Vagina (tissue), 2 donors: ENCODE measurements around the gene SLC13A3. TPM values are rescaled to one million over a fixed set of nuclear protein-coding genes. Genes with fewer than 3 reads are reported as not detected.

Source experiments
- DNase-seq, 2 donors: peaks; one replicate each; pipeline ENCODE4 v3.0.0-alpha.2; 2017; ENCODE audit errors: extremely low spot score in 2 of 2
- H3K27ac ChIP-seq: fragments of 200-600 bp; sonication (generic); one replicate; pipeline ENCODE4 v1.5.1; 2019
- H3K27me3 ChIP-seq: fragments of 200-600 bp; sonication (generic); one replicate; pipeline ENCODE4 v1.5.1; 2019
- H3K36me3 ChIP-seq, 2 donors: fragments of 200-600 bp; sonication (generic); one replicate each; pipeline ENCODE4 v1.5.1; 2017 to 2019
- H3K4me1 ChIP-seq: fragments of 200-600 bp; sonication (generic); one replicate; pipeline ENCODE4 v1.5.1; 2019
- H3K4me3 ChIP-seq, 2 donors: fragments of 200-600 bp; sonication (generic); 1 replicate in 1 of 2; 2 replicates in 1 of 2; pipeline ENCODE4 v1.5.1; 2016 to 2019
- H3K9me3 ChIP-seq: fragments of 200-600 bp; sonication (generic); one replicate; pipeline ENCODE4 v1.5.1; 2019
- POLR2A ChIP-seq, 2 donors: fragments of 450-650 bp; IDR thresholded peaks; one replicate each; pipeline ENCODE4 v1.6.1; 2017; ENCODE audit warnings: antibody characterized with exemption in 2 of 2, mild to moderate bottlenecking in 2 of 2, moderate library complexity in 2 of 2
- POLR2AphosphoS5 ChIP-seq, 2 donors: sonication (generic); formaldehyde crosslinking; IDR thresholded peaks; one replicate each; pipeline ENCODE4 v1.9.0; 2017; ENCODE audit warnings: antibody characterized with exemption in 2 of 2, mild to moderate bottlenecking in 2 of 2, low read depth in 1 of 2; ENCODE audit not compliant: insufficient read depth in 1 of 2
- intact Hi-C: fragments of 100-400 bp; cut with DNase I; formaldehyde crosslinking; loops from one replicate; pipeline ENCODE4 v1.15.1; 2023
- total RNA-seq: library from RNA; depleted of rRNA; stranded (reverse); fragments of >200 nt; gene quantifications from one replicate; pipeline ENCODE4 v1.2.3, GENCODE V29; 2016
- TF ChIP-seq, protein P1 (sequence below), 3 experiments: fragments of 450-650 bp in 2 of 3; fragments of 200-600 bp in 1 of 3; sonication (generic) in 1 of 3; IDR thresholded peaks; one replicate each; pipeline ENCODE4 v1.5.1; 2017 to 2019; ENCODE audit warnings: antibody characterized with exemption in 3 of 3, mild to moderate bottlenecking in 2 of 3, moderate library complexity in 2 of 3

SLC13A3 gene
- total RNA-seq, 1 donor from 2014 or later, result 1.2 TPM

DNA sequence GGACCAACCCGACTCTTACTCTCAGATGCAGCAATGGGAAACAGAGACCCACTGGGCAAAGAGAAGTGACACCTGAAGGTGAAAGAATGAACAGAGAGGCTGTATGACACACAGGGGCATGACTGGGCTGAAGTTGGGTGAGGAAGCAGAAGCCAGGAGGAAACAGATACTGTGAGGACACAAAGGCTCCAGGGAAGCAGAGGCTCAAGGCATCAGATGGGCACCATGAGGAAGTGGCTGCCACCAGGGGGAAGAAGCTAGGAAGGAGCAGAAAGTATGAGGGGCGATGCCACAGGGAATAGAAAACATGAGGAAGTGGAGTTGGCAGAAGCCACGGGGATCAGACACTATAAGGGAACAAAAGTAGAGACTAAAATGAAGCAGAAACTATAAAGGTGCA lies 69.9 kb downstream of the SLC13A3 start:
- TF ChIP-seq, protein P1, sequence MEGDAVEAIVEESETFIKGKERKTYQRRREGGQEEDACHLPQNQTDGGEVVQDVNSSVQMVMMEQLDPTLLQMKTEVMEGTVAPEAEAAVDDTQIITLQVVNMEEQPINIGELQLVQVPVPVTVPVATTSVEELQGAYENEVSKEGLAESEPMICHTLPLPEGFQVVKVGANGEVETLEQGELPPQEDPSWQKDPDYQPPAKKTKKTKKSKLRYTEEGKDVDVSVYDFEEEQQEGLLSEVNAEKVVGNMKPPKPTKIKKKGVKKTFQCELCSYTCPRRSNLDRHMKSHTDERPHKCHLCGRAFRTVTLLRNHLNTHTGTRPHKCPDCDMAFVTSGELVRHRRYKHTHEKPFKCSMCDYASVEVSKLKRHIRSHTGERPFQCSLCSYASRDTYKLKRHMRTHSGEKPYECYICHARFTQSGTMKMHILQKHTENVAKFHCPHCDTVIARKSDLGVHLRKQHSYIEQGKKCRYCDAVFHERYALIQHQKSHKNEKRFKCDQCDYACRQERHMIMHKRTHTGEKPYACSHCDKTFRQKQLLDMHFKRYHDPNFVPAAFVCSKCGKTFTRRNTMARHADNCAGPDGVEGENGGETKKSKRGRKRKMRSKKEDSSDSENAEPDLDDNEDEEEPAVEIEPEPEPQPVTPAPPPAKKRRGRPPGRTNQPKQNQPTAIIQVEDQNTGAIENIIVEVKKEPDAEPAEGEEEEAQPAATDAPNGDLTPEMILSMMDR (IDR thresholded peaks at IDR 0.05), result no peak
- TF ChIP-seq POLR2AphosphoS5 (IDR thresholded peaks at IDR 0.05; ENCODE audit: insufficient read depth in 1 of 2, low read depth in 1 of 2), result no peak
- no peak for TF ChIP-seq POLR2A (IDR thresholded peaks at IDR 0.05)
- H3K27ac ChIP-seq, result no peak overlapping the region
- H3K9me3 ChIP-seq, result no peaks in the 10 kb centered on the region
- no peak for DNase-seq
- no peaks in the 10 kb centered on the region for H3K27me3 ChIP-seq
- no peaks in the 10 kb centered on the region for H3K36me3 ChIP-seq
- no peaks in the 10 kb centered on the region for H3K4me1 ChIP-seq
- no peak overlapping the region for H3K4me3 ChIP-seq
- intact Hi-C loops, result no loop called here

GRCh38 chr20:46580613-46581205 lies 70.5 kb downstream of the SLC13A3 start:
- intact Hi-C loops, result no loop called here
- no peak overlapping the region for H3K27ac ChIP-seq
- DNase-seq, result no peak
- H3K36me3 ChIP-seq, result no peaks in the 10 kb centered on the region
- H3K4me3 ChIP-seq, result no peak overlapping the region
- no peaks in the 10 kb centered on the region for H3K4me1 ChIP-seq
- no peaks in the 10 kb centered on the region for H3K9me3 ChIP-seq
- no peaks in the 10 kb centered on the region for H3K27me3 ChIP-seq
- TF ChIP-seq, protein P1 (IDR thresholded peaks at IDR 0.05), result no peak
- TF ChIP-seq POLR2A (IDR thresholded peaks at IDR 0.05) (no peak), POLR2AphosphoS5 (IDR thresholded peaks at IDR 0.05; ENCODE audit: insufficient read depth in 1 of 2, low read depth in 1 of 2) (no peak)

DNA sequence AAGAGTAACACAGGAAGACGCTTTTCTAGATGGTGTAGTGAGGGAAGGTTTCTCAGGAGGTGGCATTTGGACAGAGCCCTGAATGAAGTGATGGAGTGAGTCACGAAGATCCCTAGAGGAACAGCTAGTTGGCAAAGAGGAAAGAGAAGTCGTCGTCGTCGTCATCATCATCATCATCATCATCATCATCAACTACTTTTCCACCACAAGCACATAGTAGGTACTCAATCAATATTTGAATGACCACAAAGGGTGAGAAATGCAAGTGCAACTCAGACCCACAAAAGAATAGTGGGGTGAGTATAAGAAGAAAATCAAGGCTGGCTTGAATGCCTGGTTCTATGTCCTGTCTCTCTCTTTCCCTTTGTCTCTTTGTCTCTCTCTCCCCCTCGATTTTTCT lies 72.5 kb downstream of the SLC13A3 start:
- Histone ChIP-seq H3K27me3 (no peaks in the 10 kb centered on the region), H3K4me1 (no peaks in the 10 kb centered on the region), H3K9me3 (no peaks in the 10 kb centered on the region), H3K4me3 (no peak overlapping the region), H3K36me3 (no peaks in the 10 kb centered on the region), H3K27ac (no peak overlapping the region)
- TF ChIP-seq POLR2AphosphoS5 (IDR thresholded peaks at IDR 0.05; ENCODE audit: insufficient read depth in 1 of 2, low read depth in 1 of 2) (no peak), POLR2A (IDR thresholded peaks at IDR 0.05) (no peak)
- TF ChIP-seq, protein P1 (IDR thresholded peaks at IDR 0.05), result no peak
- no peak for DNase-seq
- intact Hi-C loops, result no loop called here

- no peak overlapping the region for H3K4me3 ChIP-seq
- H3K27ac ChIP-seq, result no peak overlapping the region
- no peaks in the 10 kb centered on the region for H3K27me3 ChIP-seq
- TF ChIP-seq POLR2A (IDR thresholded peaks at IDR 0.05) (no peak), POLR2AphosphoS5 (IDR thresholded peaks at IDR 0.05; ENCODE audit: insufficient read depth in 1 of 2, low read depth in 1 of 2) (no peak)
- TF ChIP-seq, protein P1 (IDR thresholded peaks at IDR 0.05), result no peak
- no peaks in the 10 kb centered on the region for H3K9me3 ChIP-seq
- no peaks in the 10 kb centered on the region for H3K36me3 ChIP-seq
- intact Hi-C loops, result no loop called here
- no peaks in the 10 kb centered on the region for H3K4me1 ChIP-seq
- no peak for DNase-seq
Observed at GRCh38 chr20:46576774-46577395, 74.4 kb downstream of the SLC13A3 start.

GRCh38 chr20:46575937-46576461 lies 75.3 kb downstream of the SLC13A3 start:
- H3K36me3 ChIP-seq, result no peaks in the 10 kb centered on the region
- TF ChIP-seq POLR2AphosphoS5 (IDR thresholded peaks at IDR 0.05; ENCODE audit: insufficient read depth in 1 of 2, low read depth in 1 of 2), result no peak
- no peak for TF ChIP-seq POLR2A (IDR thresholded peaks at IDR 0.05)
- TF ChIP-seq, protein P1 (IDR thresholded peaks at IDR 0.05), result no peak
- no peak for DNase-seq
- no peak overlapping the region for H3K27ac ChIP-seq
- H3K9me3 ChIP-seq, result no peaks in the 10 kb centered on the region
- no peaks in the 10 kb centered on the region for H3K4me1 ChIP-seq
- no peak overlapping the region for H3K4me3 ChIP-seq
- intact Hi-C loops, result no loop called here
- H3K27me3 ChIP-seq, result no peaks in the 10 kb centered on the region
